SK-N-SH treated with all-trans-retinoic acid at 6 μM for 48 hours (cell line): ENCODE results near the gene S1PR3.

Experiments used
- ATAC-seq: fragments of 200-7000 bp; cut with Tn5 transposase; 3 replicates; pipeline ENCODE4 v1.9.1; 2020; ENCODE audit warnings: mild to moderate bottlenecking, moderate library complexity
- ARNTL ChIP-seq: fragments of 450-650 bp; formaldehyde crosslinking; IDR thresholded peaks from 2 replicates; pipeline ENCODE4 v1.5.0; 2020; ENCODE audit warnings: low read depth, mild to moderate bottlenecking, moderate library complexity, borderline replicate concordance
- BACH2 ChIP-seq: fragments of 250-450 bp; sonication (Bioruptor Pico); IDR thresholded peaks from 2 replicates; pipeline ENCODE4 v1.9.0; 2021; ENCODE audit warnings: mild to moderate bottlenecking, borderline replicate concordance
- CSDC2 ChIP-seq: fragments of 250-450 bp; sonication (Bioruptor Pico); IDR thresholded peaks from 2 replicates; pipeline ENCODE4 v1.5.0; 2020; ENCODE audit warnings: mild to moderate bottlenecking, moderate library complexity
- GLIS3 ChIP-seq: fragments of 250-450 bp; sonication (Bioruptor Pico); IDR thresholded peaks from 2 replicates; pipeline ENCODE4 v1.5.0; 2020; ENCODE audit warnings: mild to moderate bottlenecking, moderate library complexity
- ISL1 ChIP-seq: fragments of 250-450 bp; sonication (Bioruptor Pico); IDR thresholded peaks from 2 replicates; pipeline ENCODE4 v2.1.2; 2022; ENCODE audit warnings: mild to moderate bottlenecking, moderate library complexity
- OSR1 ChIP-seq: fragments of 250-450 bp; sonication (Bioruptor Pico); IDR thresholded peaks from 2 replicates; pipeline ENCODE4 v1.8.0; 2022; ENCODE audit warnings: moderate library complexity, mild to moderate bottlenecking, inconsistent platforms
- POU6F1 ChIP-seq: fragments of 250-450 bp; sonication (Bioruptor Pico); IDR thresholded peaks from 2 replicates; pipeline ENCODE4 v1.8.0; 2021; ENCODE audit warnings: low read depth, mild to moderate bottlenecking, moderate library complexity, borderline replicate concordance
- PPARA ChIP-seq: fragments of 250-450 bp; sonication (Bioruptor Pico); IDR thresholded peaks from 2 replicates; pipeline ENCODE4 v1.5.0; 2020; ENCODE audit warnings: mild to moderate bottlenecking, borderline replicate concordance
- RARB ChIP-seq: fragments of 250-450 bp; sonication (Bioruptor Pico); IDR thresholded peaks from 2 replicates; pipeline ENCODE4 v1.8.0; 2021; ENCODE audit warnings: mild to moderate bottlenecking, moderate library complexity
- SNAI2 ChIP-seq: fragments of 250-450 bp; sonication (Bioruptor Pico); IDR thresholded peaks from 2 replicates; pipeline ENCODE4 v1.5.0; 2020; ENCODE audit warnings: mild to moderate bottlenecking, moderate library complexity
- TCF4 ChIP-seq: fragments of 250-450 bp; sonication (Bioruptor Pico); IDR thresholded peaks from 2 replicates; pipeline ENCODE4 v1.8.0; 2021; ENCODE audit warnings: mild to moderate bottlenecking, moderate library complexity, borderline replicate concordance
- TOX ChIP-seq: fragments of 250-450 bp; sonication (Bioruptor Pico); IDR thresholded peaks from 2 replicates; pipeline ENCODE4 v1.8.0; 2021; ENCODE audit warnings: mild to moderate bottlenecking, moderate library complexity, borderline replicate concordance
- TSHZ2 ChIP-seq: fragments of 250-450 bp; sonication (Bioruptor Pico); IDR thresholded peaks from 2 replicates; pipeline ENCODE4 v1.5.0; 2020; ENCODE audit warnings: mild to moderate bottlenecking, moderate library complexity
- ZC3H10 ChIP-seq: fragments of 250-450 bp; sonication (Bioruptor Pico); IDR thresholded peaks from 2 replicates; pipeline ENCODE4 v1.5.1; 2021; ENCODE audit warnings: mild to moderate bottlenecking, moderate library complexity
- ZFP3 ChIP-seq: fragments of 250-450 bp; sonication (Bioruptor Pico); IDR thresholded peaks from 2 replicates; pipeline ENCODE4 v1.5.0; 2020; ENCODE audit warnings: mild to moderate bottlenecking, moderate library complexity
- ZFP30 ChIP-seq: fragments of 450-650 bp; formaldehyde crosslinking; IDR thresholded peaks from 2 replicates; pipeline ENCODE4 v1.5.0; 2022; ENCODE audit warnings: mild to moderate bottlenecking, moderate library complexity
- ZNF565 ChIP-seq: fragments of 450-650 bp; formaldehyde crosslinking; conservative IDR thresholded peaks from 2 replicates; pipeline ENCODE4 v1.5.0; 2020; ENCODE audit warnings: low read depth, mild to moderate bottlenecking, moderate library complexity
- ZNF70 ChIP-seq: fragments of 450-650 bp; formaldehyde crosslinking; IDR thresholded peaks from 2 replicates; pipeline ENCODE4 v1.5.0; 2020; ENCODE audit warnings: mild to moderate bottlenecking, moderate library complexity
- ZNF8 ChIP-seq: fragments of 450-650 bp; formaldehyde crosslinking; IDR thresholded peaks from 2 replicates; pipeline ENCODE4 v1.5.0; 2020; ENCODE audit warnings: mild to moderate bottlenecking, moderate library complexity
- TF ChIP-seq, protein P1 (sequence below): fragments of 250-450 bp; sonication (Bioruptor Pico); IDR thresholded peaks from 2 replicates; pipeline ENCODE4 v1.5.1; 2020; ENCODE audit warnings: low read depth, mild to moderate bottlenecking, moderate library complexity
- TF ChIP-seq, protein P2 (sequence below): fragments of 250-450 bp; sonication (Bioruptor Pico); IDR thresholded peaks from 2 replicates; pipeline ENCODE4 v1.8.0; 2020; ENCODE audit warnings: mild to moderate bottlenecking, moderate library complexity, borderline replicate concordance
- TF ChIP-seq, protein P3 (sequence below): fragments of 250-450 bp; sonication (Bioruptor Pico); IDR thresholded peaks from 2 replicates; pipeline ENCODE4 v1.5.1; 2021; ENCODE audit warnings: mild to moderate bottlenecking, moderate library complexity

Gene S1PR3

GRCh38 chr9:89010056-89010455, 18.8 kb downstream of the S1PR3 start:
- ATAC-seq: no peak
- TF ChIP-seq ZNF565 (CRISPR knock-in tag) (no peak), TOX (CRISPR knock-in tag) (no peak), POU6F1 (no peak), TSHZ2 (CRISPR knock-in tag) (no peak), ZFP30 (no peak), ZFP3 (CRISPR knock-in tag) (no peak), OSR1 (CRISPR knock-in tag) (no peak), PPARA (CRISPR knock-in tag) (no peak), TCF4 (CRISPR knock-in tag) (no peak), ISL1 (CRISPR knock-in tag) (no peak), ARNTL (CRISPR knock-in tag) (no peak), GLIS3 (no peak), RARB (CRISPR knock-in tag) (no peak)
- TF ChIP-seq, protein P1, sequence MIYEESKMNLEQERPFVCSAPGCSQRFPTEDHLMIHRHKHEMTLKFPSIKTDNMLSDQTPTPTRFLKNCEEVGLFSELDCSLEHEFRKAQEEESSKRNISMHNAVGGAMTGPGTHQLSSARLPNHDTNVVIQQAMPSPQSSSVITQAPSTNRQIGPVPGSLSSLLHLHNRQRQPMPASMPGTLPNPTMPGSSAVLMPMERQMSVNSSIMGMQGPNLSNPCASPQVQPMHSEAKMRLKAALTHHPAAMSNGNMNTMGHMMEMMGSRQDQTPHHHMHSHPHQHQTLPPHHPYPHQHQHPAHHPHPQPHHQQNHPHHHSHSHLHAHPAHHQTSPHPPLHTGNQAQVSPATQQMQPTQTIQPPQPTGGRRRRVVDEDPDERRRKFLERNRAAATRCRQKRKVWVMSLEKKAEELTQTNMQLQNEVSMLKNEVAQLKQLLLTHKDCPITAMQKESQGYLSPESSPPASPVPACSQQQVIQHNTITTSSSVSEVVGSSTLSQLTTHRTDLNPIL (CRISPR knock-in tag): no peak
- TF ChIP-seq, protein P2, sequence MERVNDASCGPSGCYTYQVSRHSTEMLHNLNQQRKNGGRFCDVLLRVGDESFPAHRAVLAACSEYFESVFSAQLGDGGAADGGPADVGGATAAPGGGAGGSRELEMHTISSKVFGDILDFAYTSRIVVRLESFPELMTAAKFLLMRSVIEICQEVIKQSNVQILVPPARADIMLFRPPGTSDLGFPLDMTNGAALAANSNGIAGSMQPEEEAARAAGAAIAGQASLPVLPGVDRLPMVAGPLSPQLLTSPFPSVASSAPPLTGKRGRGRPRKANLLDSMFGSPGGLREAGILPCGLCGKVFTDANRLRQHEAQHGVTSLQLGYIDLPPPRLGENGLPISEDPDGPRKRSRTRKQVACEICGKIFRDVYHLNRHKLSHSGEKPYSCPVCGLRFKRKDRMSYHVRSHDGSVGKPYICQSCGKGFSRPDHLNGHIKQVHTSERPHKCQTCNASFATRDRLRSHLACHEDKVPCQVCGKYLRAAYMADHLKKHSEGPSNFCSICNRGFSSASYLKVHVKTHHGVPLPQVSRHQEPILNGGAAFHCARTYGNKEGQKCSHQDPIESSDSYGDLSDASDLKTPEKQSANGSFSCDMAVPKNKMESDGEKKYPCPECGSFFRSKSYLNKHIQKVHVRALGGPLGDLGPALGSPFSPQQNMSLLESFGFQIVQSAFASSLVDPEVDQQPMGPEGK (CRISPR knock-in tag): no peak
- TF ChIP-seq, protein P3, sequence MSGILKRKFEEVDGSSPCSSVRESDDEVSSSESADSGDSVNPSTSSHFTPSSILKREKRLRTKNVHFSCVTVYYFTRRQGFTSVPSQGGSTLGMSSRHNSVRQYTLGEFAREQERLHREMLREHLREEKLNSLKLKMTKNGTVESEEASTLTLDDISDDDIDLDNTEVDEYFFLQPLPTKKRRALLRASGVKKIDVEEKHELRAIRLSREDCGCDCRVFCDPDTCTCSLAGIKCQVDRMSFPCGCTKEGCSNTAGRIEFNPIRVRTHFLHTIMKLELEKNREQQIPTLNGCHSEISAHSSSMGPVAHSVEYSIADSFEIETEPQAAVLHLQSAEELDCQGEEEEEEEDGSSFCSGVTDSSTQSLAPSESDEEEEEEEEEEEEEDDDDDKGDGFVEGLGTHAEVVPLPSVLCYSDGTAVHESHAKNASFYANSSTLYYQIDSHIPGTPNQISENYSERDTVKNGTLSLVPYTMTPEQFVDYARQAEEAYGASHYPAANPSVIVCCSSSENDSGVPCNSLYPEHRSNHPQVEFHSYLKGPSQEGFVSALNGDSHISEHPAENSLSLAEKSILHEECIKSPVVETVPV (CRISPR knock-in tag): no peak

GRCh38 chr9:89010526-89011111, 19.4 kb downstream of the S1PR3 start:
- no peak for TF ChIP-seq ZFP30
- TF ChIP-seq ZNF8 (CRISPR knock-in tag): no peak
- TF ChIP-seq, protein P2 (CRISPR knock-in tag): no peak
- TF ChIP-seq ZNF565 (CRISPR knock-in tag): no peak
- no peak for TF ChIP-seq TCF4 (CRISPR knock-in tag)
- no peak for TF ChIP-seq ZFP3 (CRISPR knock-in tag)
- no peak for TF ChIP-seq ZC3H10 (CRISPR knock-in tag)
- TF ChIP-seq ISL1 (CRISPR knock-in tag): no peak
- no peak for ATAC-seq

GRCh38 chr9:89011683-89012082, 20.4 kb downstream of the S1PR3 start:
- ATAC-seq: no peak
- TF ChIP-seq ZNF8 (CRISPR knock-in tag) (no peak), ZFP30 (no peak), ZC3H10 (CRISPR knock-in tag) (no peak), SNAI2 (no peak), OSR1 (CRISPR knock-in tag) (no peak), TOX (CRISPR knock-in tag) (no peak), BACH2 (no peak), CSDC2 (no peak), ZNF70 (CRISPR knock-in tag) (no peak), TCF4 (CRISPR knock-in tag) (no peak), RARB (CRISPR knock-in tag) (no peak), GLIS3 (no peak), ISL1 (CRISPR knock-in tag) (no peak), ARNTL (CRISPR knock-in tag) (no peak), ZNF565 (CRISPR knock-in tag) (no peak), TSHZ2 (CRISPR knock-in tag) (no peak)
